HG03378 (cell line): ENCODE data around the gene PRKAR1B.
"Not testable (repeated sequence)": the region's sequence is repeated elsewhere in the genome, so short reads cannot be mapped to it uniquely, and the experiment has no call there.

Experiments
- ATAC-seq: cut with Tn5 transposase; IDR thresholded peaks from one replicate; pipeline ENCODE4 v1.9.1; 2021; ENCODE audit warnings: mild to moderate bottlenecking, moderate library complexity; ENCODE audit not compliant: unreplicated experiment

Gene PRKAR1B

DNA sequence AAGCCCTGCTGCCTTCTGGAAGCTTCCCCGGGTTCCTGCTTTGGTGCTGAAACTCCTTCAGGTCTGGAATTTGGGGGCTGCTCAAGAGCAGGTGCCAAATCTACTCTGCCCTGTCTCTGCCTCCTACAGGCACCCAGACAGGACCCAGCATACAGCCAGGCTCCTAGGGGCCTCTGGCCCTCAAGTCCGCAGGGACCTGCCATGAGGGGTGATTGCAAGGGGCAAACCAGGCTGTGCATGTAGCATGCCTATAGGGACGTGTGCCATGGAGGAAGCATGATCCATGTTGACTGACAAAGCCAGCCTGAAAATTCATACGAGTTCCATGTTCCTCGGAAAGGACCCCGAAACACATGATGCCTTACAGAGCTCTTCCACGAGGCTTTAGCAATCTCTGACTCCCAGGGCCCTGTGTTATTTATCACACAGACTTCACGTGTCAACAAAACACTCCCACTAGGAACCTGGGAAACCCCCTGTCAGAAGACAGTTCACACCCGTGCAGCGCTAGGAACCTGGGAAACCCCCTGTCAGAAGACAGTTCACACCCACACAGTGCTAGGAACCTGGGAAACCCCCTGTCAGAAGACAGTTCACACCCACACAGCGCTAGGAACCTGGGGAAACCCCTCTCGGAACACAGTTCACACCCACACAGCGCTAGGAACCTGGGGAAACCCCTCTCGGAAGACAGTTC is 75.9 kb downstream of the PRKAR1B start:
- ATAC-seq = no peak

DNA sequence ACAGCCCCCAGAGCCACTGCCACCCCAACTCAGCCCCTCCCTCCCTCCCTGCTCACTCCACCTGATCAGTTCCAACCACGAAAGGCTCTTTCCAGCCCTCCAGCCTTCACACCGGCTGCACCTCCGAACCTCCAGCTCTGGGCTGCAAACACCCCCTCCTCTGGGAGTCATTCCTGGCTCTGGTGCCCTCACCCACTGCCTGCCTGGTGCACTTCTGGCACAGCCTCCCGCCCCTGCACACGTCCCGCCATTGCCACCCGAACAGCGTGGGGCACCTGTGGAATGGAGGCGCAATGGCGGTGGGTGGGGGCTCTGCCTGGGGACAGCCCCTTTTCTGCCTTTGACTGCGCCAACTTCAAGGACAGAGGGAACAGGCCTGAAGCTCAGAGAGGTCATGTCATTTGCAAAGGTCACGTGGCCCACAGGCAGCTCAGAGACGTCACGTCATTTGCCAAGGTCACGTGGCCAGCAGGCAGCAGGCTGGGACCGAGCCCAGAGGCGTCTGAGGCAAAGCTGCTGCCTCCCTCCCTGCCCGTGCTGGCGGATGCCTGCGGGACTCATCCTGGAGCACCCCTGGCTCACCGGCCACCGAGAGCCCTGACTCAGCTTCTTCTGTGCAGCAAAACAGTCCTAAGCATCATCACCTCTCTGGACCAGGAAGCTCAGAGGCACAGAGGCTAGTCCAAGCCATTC is 76.6 kb downstream of the PRKAR1B start:
- ATAC-seq = no peak

DNA sequence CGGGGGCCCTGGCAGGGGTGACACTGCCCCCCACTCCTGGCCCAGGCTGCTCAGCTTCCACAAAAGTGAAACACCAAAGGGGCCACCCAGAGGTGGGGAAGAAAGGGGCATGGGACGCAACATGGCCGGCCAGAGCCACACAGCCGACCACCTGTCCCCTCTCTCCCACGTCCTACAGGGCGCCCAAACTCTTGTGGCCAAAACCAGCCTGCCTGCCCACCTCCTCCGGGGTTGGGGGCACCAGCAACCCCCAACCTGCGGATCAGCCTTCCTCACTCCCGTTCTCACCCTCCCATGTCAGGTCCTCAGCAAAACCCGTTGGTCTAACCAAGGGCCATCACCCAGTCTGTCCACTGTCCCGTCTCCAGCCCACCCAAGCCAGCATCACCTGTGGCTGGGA is 80.1 kb downstream of the PRKAR1B start:
- ATAC-seq = no peak

DNA sequence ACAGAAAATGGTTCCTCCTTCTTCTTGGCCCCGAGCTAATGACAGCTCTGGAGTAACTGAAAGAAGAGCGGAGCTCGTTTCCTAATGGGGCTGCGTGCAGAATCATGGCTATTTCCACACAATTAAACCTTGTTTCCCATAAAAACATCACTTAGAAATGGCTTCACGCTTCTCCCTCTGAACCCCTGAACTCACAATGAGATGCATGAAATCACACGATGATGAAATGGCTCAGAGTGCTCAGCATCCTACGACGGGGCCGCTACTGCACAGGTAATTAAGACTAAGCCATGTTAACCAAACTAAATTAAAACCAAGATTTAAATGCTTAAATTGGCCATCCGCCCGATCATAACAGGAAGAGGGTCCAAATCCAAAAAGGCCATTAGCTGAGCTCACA is 80.6 kb downstream of the PRKAR1B start:
- no peak for ATAC-seq

DNA sequence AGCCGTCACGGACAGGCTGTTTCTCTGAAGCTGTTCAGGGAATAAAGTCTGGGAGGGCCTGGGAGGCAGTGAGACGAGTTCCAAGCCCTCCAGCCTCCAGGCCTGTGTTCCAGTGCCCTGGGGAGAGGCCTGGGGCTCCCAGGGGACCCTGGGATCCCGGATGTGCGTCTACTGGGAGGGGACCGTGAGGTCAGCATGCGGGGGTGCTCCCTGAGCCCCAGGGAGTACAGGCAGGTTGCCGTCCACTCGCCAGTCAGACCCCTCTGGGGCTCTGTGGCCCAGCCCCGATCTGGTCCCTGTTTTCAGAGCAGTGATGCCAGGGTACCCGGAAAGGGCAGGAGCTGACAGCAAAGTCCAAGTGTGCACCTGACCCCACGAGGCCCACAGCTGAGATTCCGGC is 81.5 kb downstream of the PRKAR1B start:
- no peak for ATAC-seq

DNA sequence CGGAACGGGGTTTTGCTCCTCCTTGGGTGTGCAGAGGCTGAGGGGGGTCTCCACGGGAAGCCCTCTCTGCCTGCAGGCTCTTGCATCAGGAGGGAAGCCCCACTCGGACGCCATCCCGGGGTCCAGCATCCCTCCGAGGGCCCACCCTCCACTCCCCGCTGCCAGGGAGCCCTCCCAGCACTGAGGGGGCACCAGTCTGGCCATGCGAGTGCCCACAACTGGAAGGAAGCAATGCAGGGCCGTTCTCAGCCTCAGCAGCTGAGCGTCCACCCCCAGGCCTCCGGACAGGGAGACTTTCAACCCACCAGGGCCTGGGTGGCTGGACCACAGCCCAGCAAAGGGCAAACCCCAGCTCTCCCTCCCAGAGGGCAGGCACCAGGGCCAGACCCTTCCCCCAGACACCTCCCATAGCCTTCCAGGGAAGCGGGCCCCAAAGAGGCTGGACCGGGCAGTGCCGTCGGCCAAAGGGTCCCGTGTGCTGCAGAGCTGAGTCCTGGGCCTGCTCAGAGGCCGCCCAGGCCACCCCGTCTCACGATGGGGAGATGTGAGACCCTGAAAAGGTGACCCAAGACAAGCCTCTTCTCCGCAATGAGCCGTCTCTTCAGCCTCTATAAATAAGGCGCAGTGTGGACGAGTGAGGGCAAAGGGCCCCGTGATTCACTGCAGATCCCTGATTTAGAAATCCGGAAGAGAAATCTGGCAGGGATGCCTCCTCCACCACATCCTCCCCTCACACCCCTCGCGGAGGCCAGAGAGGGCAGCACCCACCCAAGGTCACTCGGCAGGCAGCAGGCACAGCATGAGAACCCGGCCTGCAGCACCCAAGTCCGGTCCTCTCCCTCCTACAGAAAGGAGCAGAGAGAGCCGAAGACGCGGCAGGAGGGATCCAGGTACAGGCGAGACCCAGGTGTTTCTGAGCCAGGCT is 82.4 kb downstream of the PRKAR1B start:
- ATAC-seq = no peak

DNA sequence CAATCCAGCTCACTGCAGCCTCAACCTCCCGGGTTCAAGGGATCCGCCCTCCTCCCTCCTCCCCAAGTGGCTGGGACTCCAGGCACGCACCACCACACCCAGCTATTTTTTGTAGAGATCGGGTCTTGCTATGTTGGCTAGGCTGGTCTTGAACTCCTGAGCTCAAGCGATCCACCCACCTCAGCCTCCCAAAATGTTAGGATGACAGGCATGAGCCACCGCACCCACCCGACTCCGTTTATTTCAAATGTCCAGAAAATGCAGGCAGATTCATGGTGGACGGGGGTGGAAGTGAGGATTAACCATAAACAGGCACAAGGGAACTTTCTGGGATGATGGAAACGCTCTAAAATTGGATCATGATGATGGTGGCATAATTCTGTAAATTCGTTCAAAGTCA is 85.1 kb downstream of the PRKAR1B start:
- ATAC-seq = no peak

DNA sequence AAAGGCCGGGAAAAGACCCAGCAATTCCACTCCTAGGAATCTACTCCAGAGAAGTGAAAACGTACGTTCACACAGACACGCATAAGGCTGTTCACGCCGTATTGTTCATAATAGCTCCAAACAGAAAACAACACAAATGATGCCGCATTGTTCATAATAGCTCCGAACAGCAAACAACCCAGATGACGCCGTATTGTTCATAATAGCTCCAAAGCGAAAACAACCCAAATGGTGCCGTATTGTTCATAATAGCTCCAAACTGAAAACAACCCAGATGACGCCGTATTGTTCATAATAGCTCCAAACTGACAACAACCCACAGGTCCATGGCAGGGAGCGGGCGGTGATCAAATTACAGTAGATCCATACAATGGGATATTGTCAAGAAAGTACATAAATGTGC is 85.8 kb downstream of the PRKAR1B start:
- ATAC-seq = no peak

DNA sequence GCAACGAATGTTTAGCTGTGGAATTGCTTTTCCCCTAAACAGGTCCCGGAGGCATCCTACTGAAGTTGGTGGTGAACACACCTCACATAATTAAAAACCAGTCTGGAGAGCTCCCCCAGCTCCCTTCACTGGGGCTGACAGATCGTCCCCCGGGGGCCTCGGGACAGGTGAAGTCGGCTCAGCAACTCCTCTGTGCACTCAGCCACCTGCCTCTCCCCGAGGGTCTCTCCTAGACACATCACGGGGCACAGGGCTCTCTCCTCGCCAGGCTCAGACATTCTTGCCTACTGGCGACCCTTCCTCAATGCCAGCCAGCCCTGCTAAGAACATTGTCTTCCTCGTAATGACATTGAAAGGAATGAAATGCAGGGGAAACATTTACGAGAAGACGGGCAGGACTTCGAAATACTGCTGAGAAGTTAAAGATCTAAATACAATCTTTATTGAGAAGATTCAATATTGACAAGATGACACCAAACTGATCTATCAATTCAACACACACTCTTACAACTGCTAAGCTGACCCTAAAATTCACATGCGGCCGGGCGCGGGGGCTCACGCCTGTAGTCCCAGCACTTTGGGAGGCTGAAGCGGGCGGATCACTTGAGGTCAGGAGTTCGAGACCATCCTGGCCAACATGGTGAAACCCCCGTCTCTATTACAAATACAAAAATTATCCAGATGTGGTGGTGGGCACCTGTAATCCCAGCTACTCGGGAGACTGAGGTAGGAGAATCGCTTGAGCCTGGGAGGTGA is 88.6 kb downstream of the PRKAR1B start:
- no peak for ATAC-seq

DNA sequence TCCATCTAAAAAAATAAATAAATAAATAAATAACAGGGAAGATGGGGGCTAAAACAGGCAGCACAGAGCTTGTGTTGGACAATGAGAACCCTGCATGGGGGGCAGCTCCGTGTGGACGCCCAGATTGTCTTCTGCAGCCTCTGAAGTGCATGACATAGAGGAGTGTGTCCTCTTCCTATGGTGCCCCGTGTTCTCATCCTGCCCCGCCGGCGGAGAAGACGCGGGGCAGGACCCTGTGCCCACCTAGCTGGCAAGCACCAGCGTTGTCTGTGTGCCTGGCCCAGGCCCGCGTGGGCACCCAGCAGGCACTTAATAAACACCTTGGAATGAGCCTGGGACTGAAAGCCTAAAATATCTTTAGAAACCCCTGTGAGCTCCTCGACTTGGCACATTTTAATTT is 89.3 kb downstream of the PRKAR1B start:
- no peak for ATAC-seq

DNA sequence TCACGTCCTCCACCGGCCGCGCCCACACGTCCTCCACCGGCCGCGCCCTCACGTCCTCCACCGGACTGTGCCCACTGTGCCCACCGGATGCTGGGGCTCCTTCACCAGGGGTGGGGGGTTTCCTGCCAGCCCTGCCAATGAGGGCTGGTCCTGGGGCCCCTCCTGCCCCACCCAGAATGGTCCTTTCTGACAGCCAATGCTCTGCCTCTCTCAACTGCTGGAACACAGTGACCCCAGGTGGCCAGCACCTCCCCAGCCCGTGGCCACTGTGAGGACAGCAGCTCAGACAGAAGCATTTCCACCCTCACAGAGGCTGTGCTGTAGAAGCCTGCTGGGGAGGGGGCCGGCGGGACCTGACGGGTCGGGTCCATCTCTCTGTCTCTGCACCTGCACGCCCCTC is 90.7 kb downstream of the PRKAR1B start:
- ATAC-seq = no peak

DNA sequence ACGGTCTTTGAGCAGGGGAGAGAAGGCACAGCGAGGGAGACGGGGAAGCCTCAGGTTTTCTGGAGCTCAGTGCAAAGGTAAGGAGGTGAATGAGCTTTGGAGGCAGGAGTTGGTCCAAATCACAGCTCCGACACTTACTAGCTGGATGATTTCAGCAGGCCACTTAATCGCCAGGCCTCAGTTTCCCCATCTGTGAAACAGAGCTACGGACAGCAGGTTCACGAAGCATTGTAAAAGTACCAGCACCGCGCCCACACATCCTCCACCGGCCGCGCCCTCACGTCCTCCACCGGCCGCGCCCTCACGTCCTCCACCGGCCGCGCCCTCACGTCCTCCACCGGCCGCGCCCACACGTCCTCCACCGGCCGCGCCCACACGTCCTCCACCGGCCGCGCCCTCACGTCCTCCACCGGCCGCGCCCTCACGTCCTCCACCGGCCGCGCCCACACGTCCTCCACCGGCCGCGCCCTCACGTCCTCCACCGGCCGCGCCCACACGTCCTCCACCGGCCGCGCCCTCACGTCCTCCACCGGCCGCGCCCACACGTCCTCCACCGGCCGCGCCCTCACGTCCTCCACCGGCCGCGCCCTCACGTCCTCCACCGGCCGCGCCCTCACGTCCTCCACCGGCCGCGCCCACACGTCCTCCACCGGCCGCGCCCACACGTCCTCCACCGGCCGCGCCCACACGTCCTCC is 91.2 kb downstream of the PRKAR1B start:
- ATAC-seq = not testable (repeated sequence)

DNA sequence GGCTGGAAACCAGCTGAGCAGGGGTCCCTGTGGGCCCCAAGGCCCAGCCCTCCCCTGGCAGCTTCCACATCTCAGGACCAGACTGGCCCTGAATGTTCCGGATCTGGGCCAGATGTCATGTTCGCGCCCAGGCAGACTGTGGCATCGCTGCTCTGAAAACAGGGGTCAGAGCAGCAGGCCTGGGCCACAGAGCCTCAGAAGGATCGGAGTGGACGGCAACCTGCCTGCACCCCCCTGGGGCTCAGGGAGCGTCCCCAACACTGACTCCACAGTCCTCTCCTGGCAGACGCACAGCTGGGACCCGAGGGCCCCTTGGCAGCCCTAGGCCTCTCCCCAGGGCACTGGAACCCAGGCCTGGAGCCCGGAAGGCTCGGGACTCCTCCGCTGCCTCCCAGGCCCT is 91.9 kb downstream of the PRKAR1B start:
- ATAC-seq = no peak

DNA sequence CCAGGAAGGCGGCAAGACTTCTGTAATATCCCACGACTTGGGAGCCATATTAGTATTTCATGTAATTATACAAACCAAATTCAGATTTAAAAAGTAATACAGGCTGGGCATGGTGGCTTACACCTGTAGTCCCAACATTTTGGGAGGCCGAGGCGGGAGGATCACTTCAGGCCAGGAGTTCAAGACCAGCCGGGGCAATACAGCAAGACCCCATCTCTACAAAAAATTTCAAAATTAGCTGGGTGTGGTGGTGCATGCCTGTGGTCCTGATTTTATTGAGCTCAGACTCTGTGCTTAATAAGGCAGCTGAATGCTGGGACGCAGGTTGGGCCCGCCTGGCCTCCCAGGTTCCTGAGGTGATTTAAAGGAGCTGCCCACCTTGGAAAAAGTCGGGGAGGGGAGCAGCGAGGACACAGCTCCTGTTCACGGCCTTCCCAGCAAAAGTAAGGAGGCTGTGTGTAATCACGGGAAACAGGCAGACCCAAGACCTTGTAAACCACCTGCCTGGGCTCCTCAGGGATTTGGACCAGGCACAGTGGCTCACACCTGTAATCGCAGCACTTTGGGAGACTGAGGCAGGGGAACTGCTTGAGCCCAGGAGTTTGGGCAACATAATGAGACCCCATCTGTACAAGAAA is 93.6 kb downstream of the PRKAR1B start:
- ATAC-seq = no peak

DNA sequence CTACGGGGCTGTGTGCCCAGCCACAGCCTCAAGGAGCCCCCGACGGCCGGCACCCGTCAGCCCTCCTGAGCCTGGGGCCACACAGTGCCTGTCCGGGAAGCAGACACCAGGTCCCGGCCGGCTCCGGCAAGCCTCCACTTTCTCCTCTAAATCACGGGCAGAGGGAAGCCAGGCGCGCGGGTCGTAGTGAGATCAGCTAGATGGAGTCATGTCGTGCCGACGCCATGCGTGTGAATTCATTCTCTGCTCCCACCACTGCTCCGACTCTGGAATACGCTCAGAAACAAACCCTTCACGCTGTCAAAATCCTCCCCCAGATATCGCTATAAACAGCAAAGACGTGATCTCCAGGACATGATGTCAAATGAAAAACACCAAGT is 94.3 kb downstream of the PRKAR1B start:
- no peak for ATAC-seq

DNA sequence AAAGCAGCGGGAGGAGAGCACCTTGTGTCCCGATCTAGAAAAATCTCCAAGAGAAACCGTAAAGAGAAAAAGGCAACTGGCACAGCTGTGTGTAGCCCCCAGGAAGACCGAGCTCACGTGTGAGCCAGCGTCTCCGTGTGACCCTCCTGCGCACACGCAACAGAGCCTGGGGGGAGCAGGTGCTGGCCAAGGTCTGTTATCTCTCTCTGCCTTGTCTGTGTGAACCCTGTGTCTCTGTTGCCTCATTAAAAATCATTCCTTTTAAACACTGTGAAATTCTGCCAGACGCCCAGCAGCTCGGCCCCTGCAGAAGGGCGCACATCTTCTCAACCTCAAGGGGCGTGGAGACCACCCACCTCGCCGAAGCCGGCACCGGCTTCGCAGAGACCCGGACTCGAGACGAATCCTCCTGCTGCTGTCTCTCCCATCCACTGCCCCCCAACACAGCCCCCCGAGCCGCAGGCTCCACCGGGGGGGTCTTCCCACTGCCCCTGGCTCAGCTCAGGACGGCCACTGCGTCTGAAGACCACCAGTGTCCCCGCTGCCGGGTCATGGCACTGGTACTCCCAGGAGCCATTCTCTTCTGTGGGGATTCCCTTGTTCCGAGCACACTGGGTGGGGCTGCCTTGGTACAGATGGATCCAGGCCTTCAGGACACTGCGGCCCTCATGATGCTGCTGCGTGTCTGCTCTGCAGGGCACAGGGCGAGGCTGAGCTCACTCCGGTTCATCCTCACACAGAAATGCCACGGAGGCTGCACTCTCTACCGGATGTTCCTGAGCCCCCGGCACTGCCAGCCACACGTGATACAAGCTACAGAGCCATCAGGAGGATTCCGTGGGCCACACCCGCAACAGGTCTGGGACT is 94.9 kb downstream of the PRKAR1B start:
- ATAC-seq = no peak

DNA sequence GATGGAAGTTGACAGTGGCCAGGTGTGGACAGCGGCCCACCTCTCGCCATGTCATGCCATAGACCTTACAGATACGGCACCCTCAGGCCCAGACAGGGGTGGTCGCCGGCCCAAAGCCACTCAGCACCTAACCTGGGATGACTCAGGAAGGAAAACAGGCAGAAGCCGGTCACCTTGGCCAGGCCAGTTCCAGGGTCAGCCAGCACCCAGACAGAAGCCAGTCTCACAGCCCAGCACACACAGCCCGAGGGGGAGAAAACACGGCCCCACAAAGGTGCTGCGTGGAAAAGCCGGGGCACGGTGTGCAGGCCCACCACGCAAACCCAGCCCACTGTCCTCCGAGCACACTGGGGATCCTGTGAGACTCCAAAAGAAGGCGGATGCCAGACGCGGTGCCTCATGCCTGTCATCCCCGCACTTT is 95.8 kb downstream of the PRKAR1B start:
- no peak for ATAC-seq

DNA sequence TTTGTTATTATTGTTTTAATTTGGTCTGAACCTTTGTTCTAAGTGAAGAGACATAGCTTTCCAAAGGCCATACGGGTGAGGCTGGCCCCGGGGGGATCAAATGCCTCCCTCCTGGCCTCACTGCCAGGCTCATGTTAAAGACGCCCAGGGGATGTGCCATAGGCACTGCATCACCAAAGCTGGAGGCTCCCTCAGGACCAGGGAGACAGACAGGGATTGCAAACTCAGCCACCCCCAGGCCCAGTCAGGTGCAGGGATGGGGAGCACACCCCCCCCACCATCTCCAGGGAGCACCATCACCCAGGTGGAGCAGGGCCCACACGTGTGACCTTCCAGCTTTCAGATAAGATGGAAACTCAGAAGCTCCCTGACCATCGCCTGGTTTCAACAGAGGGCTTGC is 96.5 kb downstream of the PRKAR1B start:
- ATAC-seq = no peak

DNA sequence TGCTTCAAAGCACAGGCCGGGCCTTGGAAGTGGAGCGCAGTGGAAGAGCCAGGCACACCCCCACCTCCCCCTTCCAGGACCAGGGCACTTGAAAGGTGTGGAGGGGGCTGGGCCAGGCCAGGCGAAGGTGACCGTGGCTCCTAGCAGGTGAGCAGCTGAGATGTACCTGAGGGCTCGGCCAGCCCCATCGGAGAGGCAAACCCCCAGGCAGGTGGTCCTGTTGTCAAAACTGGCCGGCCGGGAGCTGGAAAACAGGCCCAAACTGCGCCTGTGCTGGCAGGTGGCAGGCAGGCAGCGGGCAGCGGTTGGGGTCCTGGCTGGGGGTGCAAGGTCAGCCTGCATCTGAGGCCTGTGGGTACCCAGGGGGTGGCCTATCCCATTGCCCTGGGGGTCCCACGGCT is 97.0 kb downstream of the PRKAR1B start:
- ATAC-seq = no peak
